SU-DHL-6 (cell line): ENCODE data around the gene UBE2G2.

Experiments used
- H2AFZ ChIP-seq: fragments of 200-600 bp; sonication (generic); 2 replicates; pipeline ENCODE4 v1.6.1; 2014; ENCODE audit warnings: low read depth, mild to moderate bottlenecking, moderate library complexity, mixed read lengths, antibody characterized with exemption, low read length; ENCODE audit not compliant: severe bottlenecking
- H3F3A ChIP-seq: fragments of 200-600 bp; shearing (Covaris generic); 2 replicates; pipeline ENCODE4 v1.6.0; 2016; ENCODE audit warnings: antibody characterized with exemption, mild to moderate bottlenecking; ENCODE audit not compliant: insufficient read depth
- H3K27ac ChIP-seq: fragments of 200-600 bp; sonication (generic); 2 replicates; pipeline ENCODE4 v1.5.1; 2016; ENCODE audit warnings: low read depth, mild to moderate bottlenecking, low read length, moderate library complexity, mixed read lengths
- H3K27me3 ChIP-seq: fragments of 200-600 bp; sonication (generic), shearing (Covaris generic); 2 replicates; pipeline ENCODE4 v1.6.0; 2014; ENCODE audit warnings: mild to moderate bottlenecking, low read length
- H3K36me3 ChIP-seq: fragments of 200-600 bp; sonication (generic); 2 replicates; pipeline ENCODE4 v1.6.1; 2014; ENCODE audit warnings: mild to moderate bottlenecking, low read length, mixed read lengths
- H3K4me2 ChIP-seq: fragments of 300-600, 200-600 bp; shearing (Covaris generic), sonication (generic); 2 replicates; pipeline ENCODE4 v1.6.0; 2014; ENCODE audit warnings: low read length, low read depth, mild to moderate bottlenecking; ENCODE audit not compliant: poor library complexity, severe bottlenecking
- H3K4me3 ChIP-seq: fragments of 200-600 bp; sonication (generic); 2 replicates; pipeline ENCODE4 v1.5.1; 2014; ENCODE audit warnings: antibody characterized with exemption, low read length, mild to moderate bottlenecking, mixed read lengths; ENCODE audit not compliant: insufficient read depth, poor library complexity, severe bottlenecking
- H3K79me2 ChIP-seq: fragments of 200-600 bp; sonication (generic); 2 replicates; pipeline ENCODE4 v1.6.1; 2014; ENCODE audit warnings: mild to moderate bottlenecking, low read length, moderate library complexity; ENCODE audit not compliant: insufficient read depth
- H3K9ac ChIP-seq: fragments of 200-600 bp; sonication (generic); 2 replicates; pipeline ENCODE4 v1.7.0; 2014; ENCODE audit warnings: mild to moderate bottlenecking, low read length
- H3K9me2 ChIP-seq: fragments of 200-600 bp; sonication (generic); replicated peaks from 2 replicates; pipeline ENCODE4 v1.6.1; 2014; ENCODE audit warnings: low read length; ENCODE audit not compliant: insufficient read depth
- H3K9me3 ChIP-seq: fragments of 200-600 bp; sonication (generic); 2 replicates; pipeline ENCODE4 v1.6.1; 2014; ENCODE audit warnings: low read length, mixed read lengths; ENCODE audit not compliant: insufficient read depth
- H4K20me1 ChIP-seq: fragments of 200-600 bp; sonication (generic); 2 replicates; pipeline ENCODE4 v1.6.1; 2014; ENCODE audit warnings: low read depth, mild to moderate bottlenecking, antibody characterized with exemption, low read length, moderate library complexity, mixed read lengths
- EZH2phosphoT487 ChIP-seq: fragments of 200-600 bp; sonication (generic), shearing (Covaris generic); conservative IDR thresholded peaks from 2 replicates; pipeline ENCODE4 v1.6.1; 2018; ENCODE audit warnings: mild to moderate bottlenecking, antibody characterized with exemption, low read length, moderate library complexity, mixed read lengths
- TF ChIP-seq, protein P1 (sequence below): fragments of 200-600 bp; sonication (generic); IDR thresholded peaks from one replicate; pipeline ENCODE4 v1.5.1; 2017; ENCODE audit warnings: antibody characterized with exemption, mild to moderate bottlenecking, low read length, moderate library complexity; ENCODE audit not compliant: insufficient read depth, poor library complexity, severe bottlenecking

UBE2G2 gene

DNA sequence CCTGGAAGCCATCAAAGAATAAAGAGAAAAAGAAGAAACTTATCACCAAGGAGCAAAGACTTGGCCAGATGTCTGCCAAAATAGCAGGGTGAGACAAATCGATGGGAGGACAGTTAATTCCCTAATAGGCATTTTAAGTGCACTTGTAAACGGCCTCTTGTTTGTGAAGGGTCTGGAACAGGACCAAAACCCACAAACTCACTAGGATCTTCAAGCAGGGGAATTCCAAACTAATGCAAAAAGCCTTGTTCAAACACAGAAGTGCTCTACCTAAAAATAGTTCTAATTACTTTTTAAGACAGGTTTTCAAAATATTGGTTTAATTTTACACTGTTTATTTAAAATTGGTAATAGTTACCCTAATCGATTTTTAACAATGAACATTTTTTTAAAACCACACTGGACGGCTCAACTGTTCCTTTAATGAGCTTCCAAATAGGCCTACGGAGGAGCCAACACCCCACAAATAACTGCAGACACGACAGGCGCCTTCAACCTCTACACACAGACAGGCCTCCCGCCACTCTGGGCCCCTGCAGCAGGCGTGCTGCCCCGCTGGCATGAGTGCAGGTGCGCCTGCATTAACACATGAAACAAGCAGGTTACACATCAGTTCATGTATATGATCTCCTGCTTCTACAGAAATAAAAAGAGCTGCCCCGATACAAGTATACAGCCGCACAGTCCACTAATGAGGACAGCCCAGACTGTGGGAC lies 15.8 kb downstream of the UBE2G2 start:
- Histone ChIP-seq H3K4me2 (no peak overlapping the region), H3K9me3 (no peaks in the 10 kb centered on the region), H3K79me2 (peaks cover 96% of the 10 kb centered on the region), H3K9ac (no peak overlapping the region), H3K27me3 (no peaks in the 10 kb centered on the region), H3K36me3 (peaks cover 6% of the 10 kb centered on the region; the same call in 1 of the 2 replicates), H3K27ac (no peak overlapping the region), H3K9me2 (no peaks in the 10 kb centered on the region), H3K4me3 (no peak overlapping the region), H3F3A (no peaks in the 10 kb centered on the region), H4K20me1 (peaks cover 28% of the 10 kb centered on the region), H2AFZ (no peak overlapping the region)
- no peak for TF ChIP-seq EZH2phosphoT487
- TF ChIP-seq, protein P1, sequence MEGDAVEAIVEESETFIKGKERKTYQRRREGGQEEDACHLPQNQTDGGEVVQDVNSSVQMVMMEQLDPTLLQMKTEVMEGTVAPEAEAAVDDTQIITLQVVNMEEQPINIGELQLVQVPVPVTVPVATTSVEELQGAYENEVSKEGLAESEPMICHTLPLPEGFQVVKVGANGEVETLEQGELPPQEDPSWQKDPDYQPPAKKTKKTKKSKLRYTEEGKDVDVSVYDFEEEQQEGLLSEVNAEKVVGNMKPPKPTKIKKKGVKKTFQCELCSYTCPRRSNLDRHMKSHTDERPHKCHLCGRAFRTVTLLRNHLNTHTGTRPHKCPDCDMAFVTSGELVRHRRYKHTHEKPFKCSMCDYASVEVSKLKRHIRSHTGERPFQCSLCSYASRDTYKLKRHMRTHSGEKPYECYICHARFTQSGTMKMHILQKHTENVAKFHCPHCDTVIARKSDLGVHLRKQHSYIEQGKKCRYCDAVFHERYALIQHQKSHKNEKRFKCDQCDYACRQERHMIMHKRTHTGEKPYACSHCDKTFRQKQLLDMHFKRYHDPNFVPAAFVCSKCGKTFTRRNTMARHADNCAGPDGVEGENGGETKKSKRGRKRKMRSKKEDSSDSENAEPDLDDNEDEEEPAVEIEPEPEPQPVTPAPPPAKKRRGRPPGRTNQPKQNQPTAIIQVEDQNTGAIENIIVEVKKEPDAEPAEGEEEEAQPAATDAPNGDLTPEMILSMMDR = no peak

DNA sequence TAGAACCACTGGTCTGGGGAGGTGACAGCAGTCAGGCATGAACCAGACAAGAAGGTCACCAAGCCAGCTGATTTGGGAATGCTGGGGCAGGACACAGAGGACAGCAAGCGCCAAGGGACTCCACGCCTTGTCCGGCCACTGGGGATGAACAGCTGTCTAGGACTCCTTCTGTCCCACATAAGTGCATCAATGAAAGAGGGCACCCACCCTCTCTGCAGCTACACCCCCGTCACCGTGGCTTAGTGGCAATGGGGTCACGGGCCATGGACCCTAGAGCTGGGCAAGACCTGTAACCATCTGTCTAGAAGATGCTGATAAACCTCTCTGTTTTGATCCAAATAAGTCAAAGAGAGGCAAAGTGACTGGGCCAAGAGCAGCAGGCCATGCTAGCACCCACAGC lies 16.8 kb downstream of the UBE2G2 start:
- no peak overlapping the region for H3K4me2 ChIP-seq
- H3F3A ChIP-seq = no peaks in the 10 kb centered on the region
- H3K4me3 ChIP-seq = no peak overlapping the region
- H3K27me3 ChIP-seq = no peaks in the 10 kb centered on the region
- H3K27ac ChIP-seq = no peak overlapping the region
- H2AFZ ChIP-seq = no peak overlapping the region
- H4K20me1 ChIP-seq = peaks cover 28% of the 10 kb centered on the region
- no peaks in the 10 kb centered on the region for H3K9me2 ChIP-seq
- peaks cover 96% of the 10 kb centered on the region for H3K79me2 ChIP-seq
- H3K9ac ChIP-seq = no peak overlapping the region
- peaks cover 6% of the 10 kb centered on the region; the same call in 1 of the 2 replicates for H3K36me3 ChIP-seq
- no peaks in the 10 kb centered on the region for H3K9me3 ChIP-seq
- TF ChIP-seq, protein P1 = no peak
- no peak for TF ChIP-seq EZH2phosphoT487

DNA sequence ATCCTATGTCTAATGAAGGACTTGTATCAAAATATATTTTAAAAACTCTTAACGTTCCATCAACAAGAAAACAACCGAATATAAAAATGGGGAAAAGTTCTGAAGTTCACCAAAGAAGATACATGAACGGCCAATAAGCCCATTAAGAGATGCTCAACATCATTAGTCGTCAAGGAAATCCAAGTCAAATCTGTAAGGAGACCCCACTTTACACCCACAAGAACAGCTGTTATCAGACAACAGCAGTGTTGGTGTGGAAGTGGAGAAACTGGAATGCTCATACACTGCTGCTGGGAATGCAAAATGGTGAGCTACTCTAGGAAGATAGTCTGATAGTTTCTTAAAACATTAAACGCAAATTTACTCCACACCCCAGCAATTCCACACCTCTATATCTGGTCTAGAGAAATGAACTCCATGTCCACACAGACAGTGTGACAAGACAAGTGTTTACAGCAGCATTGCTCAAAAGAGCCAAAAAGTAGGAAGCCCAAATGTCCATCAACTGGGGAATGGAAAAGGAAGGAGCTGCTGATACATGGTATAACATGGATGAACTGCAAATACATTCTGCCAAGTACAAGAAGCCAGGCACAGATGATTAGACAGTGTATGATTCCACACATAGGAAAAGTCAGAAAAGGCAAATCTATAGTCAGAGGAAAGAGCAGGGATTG lies 18.5 kb downstream of the UBE2G2 start:
- Histone ChIP-seq H3K9ac (no peak overlapping the region), H3K27me3 (no peaks in the 10 kb centered on the region), H3K9me2 (no peaks in the 10 kb centered on the region), H4K20me1 (peaks cover 26% of the 10 kb centered on the region; the same call in 1 of the 2 replicates), H3K4me2 (no peak overlapping the region), H3K9me3 (no peaks in the 10 kb centered on the region), H3K36me3 (peaks cover 6% of the 10 kb centered on the region; the same call in 1 of the 2 replicates), H3K4me3 (no peak overlapping the region), H3K27ac (no peak overlapping the region), H2AFZ (no peak overlapping the region), H3F3A (no peaks in the 10 kb centered on the region), H3K79me2 (peaks cover 92% of the 10 kb centered on the region)
- TF ChIP-seq, protein P1 = no peak
- TF ChIP-seq EZH2phosphoT487 = no peak
